ENCODE data around the gene WNT3.

DNA sequence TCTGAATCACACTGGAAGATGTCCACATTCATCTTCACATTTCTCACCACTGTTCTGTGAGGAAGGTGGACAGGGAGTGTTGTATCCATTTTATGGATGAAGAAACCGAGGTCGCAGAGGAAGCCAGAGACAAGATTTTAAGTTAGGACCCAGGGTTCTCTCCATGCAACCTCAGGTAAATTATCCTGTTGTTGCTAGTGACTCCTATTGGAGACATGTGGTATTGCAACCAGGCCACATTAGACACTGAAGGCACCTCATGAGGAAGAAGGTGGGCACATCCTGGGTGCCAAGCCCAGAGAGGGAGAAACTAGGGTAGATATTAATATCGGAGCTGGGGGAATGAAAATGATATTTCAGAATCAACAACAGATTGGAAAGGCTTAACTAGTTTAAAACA, 24.3 kb upstream of the WNT3 start:
- TF ChIP-seq, protein P1, sequence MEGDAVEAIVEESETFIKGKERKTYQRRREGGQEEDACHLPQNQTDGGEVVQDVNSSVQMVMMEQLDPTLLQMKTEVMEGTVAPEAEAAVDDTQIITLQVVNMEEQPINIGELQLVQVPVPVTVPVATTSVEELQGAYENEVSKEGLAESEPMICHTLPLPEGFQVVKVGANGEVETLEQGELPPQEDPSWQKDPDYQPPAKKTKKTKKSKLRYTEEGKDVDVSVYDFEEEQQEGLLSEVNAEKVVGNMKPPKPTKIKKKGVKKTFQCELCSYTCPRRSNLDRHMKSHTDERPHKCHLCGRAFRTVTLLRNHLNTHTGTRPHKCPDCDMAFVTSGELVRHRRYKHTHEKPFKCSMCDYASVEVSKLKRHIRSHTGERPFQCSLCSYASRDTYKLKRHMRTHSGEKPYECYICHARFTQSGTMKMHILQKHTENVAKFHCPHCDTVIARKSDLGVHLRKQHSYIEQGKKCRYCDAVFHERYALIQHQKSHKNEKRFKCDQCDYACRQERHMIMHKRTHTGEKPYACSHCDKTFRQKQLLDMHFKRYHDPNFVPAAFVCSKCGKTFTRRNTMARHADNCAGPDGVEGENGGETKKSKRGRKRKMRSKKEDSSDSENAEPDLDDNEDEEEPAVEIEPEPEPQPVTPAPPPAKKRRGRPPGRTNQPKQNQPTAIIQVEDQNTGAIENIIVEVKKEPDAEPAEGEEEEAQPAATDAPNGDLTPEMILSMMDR (conservative IDR thresholded peaks at IDR 0.05 in 1 of 2, IDR thresholded peaks at IDR 0.05 in 1 of 2; ENCODE audit: extremely low read depth in 1 of 2, insufficient read depth in 1 of 2, low read depth in 1 of 2, low read length in 2 of 2): peak; percentile 56 to 61
- TF ChIP-seq EZH2 (IDR thresholded peaks at IDR 0.05; ENCODE audit: borderline replicate concordance, low read length): no peak

Data from mammary epithelial cell (primary cell).